Astrocyte (in vitro differentiated cells and primary cell): ENCODE results near the gene FECH. TPM values are rescaled to one million over a fixed set of nuclear protein-coding genes. Genes with fewer than 3 reads are reported as not detected.

ENCODE experiments used
- DNase-seq: peaks from one replicate; pipeline ENCODE4 v3.0.0-alpha.2; 2010; ENCODE audit warnings: low read depth
- FAIRE-seq: peaks from 2 replicates; lab custom pipeline; 2011; peaks lifted over from hg19 to GRCh38; lab: Jason Lieb, UNC
- H2AFZ ChIP-seq: 2 replicates; pipeline ENCODE4 v1.6.0; 2012; ENCODE audit warnings: low read depth, low read length, inconsistent platforms
- H3K27ac ChIP-seq: 2 replicates; pipeline ENCODE4 v1.5.1; 2011; ENCODE audit warnings: low read depth, low read length, inconsistent platforms
- H3K27me3 ChIP-seq: 2 replicates; pipeline ENCODE4 v1.6.0; 2011; ENCODE audit warnings: low read length, inconsistent platforms; ENCODE audit not compliant: insufficient read depth
- H3K36me3 ChIP-seq: 2 replicates; pipeline ENCODE4 v1.5.1; 2011; ENCODE audit warnings: low read length, inconsistent platforms; ENCODE audit not compliant: insufficient read depth
- H3K4me1 ChIP-seq: 2 replicates; pipeline ENCODE4 v1.5.1; 2011; ENCODE audit warnings: low read length, inconsistent platforms; ENCODE audit not compliant: insufficient read depth
- H3K4me2 ChIP-seq: 2 replicates; pipeline ENCODE4 v1.6.0; 2012; ENCODE audit warnings: low read length, inconsistent platforms
- H3K4me3 ChIP-seq: 2 replicates; pipeline ENCODE4 v1.5.1; 2011; ENCODE audit warnings: low read depth, mild to moderate bottlenecking, low read length, inconsistent platforms; ENCODE audit not compliant: insufficient read depth
- H3K79me2 ChIP-seq: 2 replicates; pipeline ENCODE4 v1.6.0; 2012; ENCODE audit warnings: mild to moderate bottlenecking, low read length, inconsistent platforms; ENCODE audit not compliant: insufficient read depth
- H3K9ac ChIP-seq: 2 replicates; pipeline ENCODE4 v1.6.0; 2012; ENCODE audit warnings: mild to moderate bottlenecking, low read length, inconsistent platforms
- H3K9me3 ChIP-seq: 2 replicates; pipeline ENCODE4 v1.5.1; 2012; ENCODE audit warnings: low read depth, mild to moderate bottlenecking, low read length, inconsistent platforms; ENCODE audit not compliant: insufficient read depth
- H4K20me1 ChIP-seq: 2 replicates; pipeline ENCODE4 v1.6.0; 2012; ENCODE audit warnings: low read length, inconsistent platforms; ENCODE audit not compliant: insufficient read depth
- H3K27ac Mint-ChIP-seq: one replicate; pipeline ENCODE4 v1.8.0; 2021; ENCODE audit warnings: mild to moderate bottlenecking, mixed read lengths; ENCODE audit not compliant: unreplicated experiment
- H3K27me3 Mint-ChIP-seq: one replicate; pipeline ENCODE4 v1.8.0; 2021; ENCODE audit warnings: low read depth, mixed read lengths; ENCODE audit not compliant: unreplicated experiment
- H3K36me3 Mint-ChIP-seq: one replicate; pipeline ENCODE4 v1.8.0; 2021; ENCODE audit warnings: low read depth, mixed read lengths; ENCODE audit not compliant: unreplicated experiment
- H3K4me1 Mint-ChIP-seq: one replicate; pipeline ENCODE4 v1.8.0; 2021; ENCODE audit warnings: low read depth, mixed read lengths; ENCODE audit not compliant: unreplicated experiment
- H3K4me3 Mint-ChIP-seq: one replicate; pipeline ENCODE4 v1.8.0; 2021; ENCODE audit warnings: mild to moderate bottlenecking, moderate library complexity, mixed read lengths; ENCODE audit not compliant: unreplicated experiment
- H3K9me3 Mint-ChIP-seq: one replicate; pipeline ENCODE4 v1.8.0; 2021; ENCODE audit warnings: mild to moderate bottlenecking, mixed read lengths; ENCODE audit not compliant: unreplicated experiment
- EZH2 ChIP-seq: IDR thresholded peaks from 2 replicates; pipeline ENCODE4 v1.6.1; 2012; ENCODE audit warnings: mild to moderate bottlenecking, low read length, inconsistent platforms; ENCODE audit not compliant: insufficient read depth
- total RNA-seq: library from RNA; stranded (reverse); gene quantifications from 2 replicates; pipeline ENCODE4 v1.2.1, GENCODE V29; 2021
- TF ChIP-seq, protein P1 (sequence below): IDR thresholded peaks from 2 replicates; pipeline ENCODE4 v1.5.1; 2011; ENCODE audit warnings: low read depth, mild to moderate bottlenecking, inconsistent platforms, low read length, moderate library complexity; ENCODE audit not compliant: insufficient read depth

The FECH gene
- total RNA-seq, 1 donor from 2014 or later, result 25.1 TPM

DNA sequence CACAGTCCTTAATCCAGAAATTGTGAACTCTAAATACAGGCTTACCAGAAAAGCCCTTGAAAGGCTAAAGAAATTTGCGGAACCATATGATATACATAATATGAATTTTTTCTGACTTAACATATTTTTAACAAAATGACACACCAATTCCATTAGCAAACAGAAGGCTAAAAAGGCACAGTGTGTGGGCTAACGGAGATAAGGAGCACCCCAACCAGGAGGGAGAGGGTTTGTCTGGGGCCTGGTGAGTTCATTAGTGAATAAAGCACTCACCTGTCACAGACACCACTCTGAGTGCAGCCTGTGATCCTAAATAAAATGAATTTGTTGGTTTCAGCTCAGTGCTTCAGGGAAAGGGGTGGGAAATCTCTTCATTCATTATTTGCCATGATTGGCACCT lies 2.7 kb upstream of the FECH start:
- Histone ChIP-seq H3K79me2 (no peaks in the 10 kb centered on the region), H3K36me3 (no peaks in the 10 kb centered on the region), H3K27me3 (no peaks in the 10 kb centered on the region), H3K4me2 (no peak overlapping the region), H3K9me3 (no peaks in the 10 kb centered on the region), H2AFZ (no peak overlapping the region), H3K27ac (no peak overlapping the region), H3K4me1 (peaks cover 9% of the 10 kb centered on the region), H4K20me1 (no peaks in the 10 kb centered on the region), H3K9ac (no peak overlapping the region), H3K4me3 (no peak overlapping the region)
- Mint-ChIP-seq H3K4me1 (peaks cover 6% of the 10 kb centered on the region), H3K27me3 (no peaks in the 10 kb centered on the region), H3K4me3 (no peak overlapping the region), H3K36me3 (no peaks in the 10 kb centered on the region), H3K9me3 (no peaks in the 10 kb centered on the region), H3K27ac (no peak overlapping the region)
- FAIRE-seq (no peak), DNase-seq (no peak)
- no peak for TF ChIP-seq EZH2
- TF ChIP-seq, protein P1, sequence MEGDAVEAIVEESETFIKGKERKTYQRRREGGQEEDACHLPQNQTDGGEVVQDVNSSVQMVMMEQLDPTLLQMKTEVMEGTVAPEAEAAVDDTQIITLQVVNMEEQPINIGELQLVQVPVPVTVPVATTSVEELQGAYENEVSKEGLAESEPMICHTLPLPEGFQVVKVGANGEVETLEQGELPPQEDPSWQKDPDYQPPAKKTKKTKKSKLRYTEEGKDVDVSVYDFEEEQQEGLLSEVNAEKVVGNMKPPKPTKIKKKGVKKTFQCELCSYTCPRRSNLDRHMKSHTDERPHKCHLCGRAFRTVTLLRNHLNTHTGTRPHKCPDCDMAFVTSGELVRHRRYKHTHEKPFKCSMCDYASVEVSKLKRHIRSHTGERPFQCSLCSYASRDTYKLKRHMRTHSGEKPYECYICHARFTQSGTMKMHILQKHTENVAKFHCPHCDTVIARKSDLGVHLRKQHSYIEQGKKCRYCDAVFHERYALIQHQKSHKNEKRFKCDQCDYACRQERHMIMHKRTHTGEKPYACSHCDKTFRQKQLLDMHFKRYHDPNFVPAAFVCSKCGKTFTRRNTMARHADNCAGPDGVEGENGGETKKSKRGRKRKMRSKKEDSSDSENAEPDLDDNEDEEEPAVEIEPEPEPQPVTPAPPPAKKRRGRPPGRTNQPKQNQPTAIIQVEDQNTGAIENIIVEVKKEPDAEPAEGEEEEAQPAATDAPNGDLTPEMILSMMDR, result no peak

DNA sequence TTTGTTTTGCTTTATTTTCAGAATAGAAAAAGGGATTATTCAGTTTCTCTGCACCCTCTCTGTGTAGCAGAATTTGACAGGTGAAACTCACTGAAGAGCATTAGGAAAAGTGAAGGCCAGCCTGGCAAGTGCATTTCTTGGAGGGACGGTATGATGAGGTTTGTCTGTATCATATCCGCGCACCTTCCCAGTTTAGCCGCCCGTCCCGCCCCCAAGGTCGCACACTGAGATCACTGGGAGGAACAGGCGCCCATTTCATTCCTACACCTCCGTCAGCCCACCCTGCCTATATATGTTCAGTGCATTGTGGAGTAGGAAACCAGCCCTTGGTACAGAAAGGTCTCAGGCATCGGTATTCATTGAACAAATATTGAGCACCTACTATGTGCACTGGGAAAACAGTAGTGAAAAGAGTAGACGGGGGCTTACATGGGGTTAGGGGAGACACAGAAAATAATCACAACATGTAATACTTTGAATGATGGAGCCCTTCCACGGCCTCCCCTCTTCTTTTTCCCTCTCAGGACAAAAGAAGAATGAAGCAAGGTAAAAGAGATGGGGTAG lies 678 bp upstream of the FECH start:
- H3K4me2 ChIP-seq, result peak overlapping the region; percentile 87
- FAIRE-seq, result no peak
- no peaks in the 10 kb centered on the region for H3K36me3 ChIP-seq
- no peak for DNase-seq
- H3K4me3 ChIP-seq, result peak overlapping the region; percentile 75
- peak overlapping the region; percentile 86 for H3K4me3 Mint-ChIP-seq
- peak overlapping the region; percentile 91 for H2AFZ ChIP-seq
- TF ChIP-seq, protein P1, result no peak
- no peak for TF ChIP-seq EZH2
- H3K9ac ChIP-seq, result peak overlapping the region; percentile 88
- H3K27ac ChIP-seq, result peak overlapping the region; percentile 69
- no peaks in the 10 kb centered on the region for H3K9me3 ChIP-seq
- H3K27me3 Mint-ChIP-seq, result no peaks in the 10 kb centered on the region
- H3K27me3 ChIP-seq, result no peaks in the 10 kb centered on the region
- H3K36me3 Mint-ChIP-seq, result peaks cover 4% of the 10 kb centered on the region
- H3K4me1 ChIP-seq, result peaks cover 9% of the 10 kb centered on the region
- peak overlapping the region; percentile 44 for H3K27ac Mint-ChIP-seq
- no peaks in the 10 kb centered on the region for H3K79me2 ChIP-seq
- H4K20me1 ChIP-seq, result no peaks in the 10 kb centered on the region
- no peaks in the 10 kb centered on the region for H3K9me3 Mint-ChIP-seq
- peaks cover 6% of the 10 kb centered on the region for H3K4me1 Mint-ChIP-seq

DNA sequence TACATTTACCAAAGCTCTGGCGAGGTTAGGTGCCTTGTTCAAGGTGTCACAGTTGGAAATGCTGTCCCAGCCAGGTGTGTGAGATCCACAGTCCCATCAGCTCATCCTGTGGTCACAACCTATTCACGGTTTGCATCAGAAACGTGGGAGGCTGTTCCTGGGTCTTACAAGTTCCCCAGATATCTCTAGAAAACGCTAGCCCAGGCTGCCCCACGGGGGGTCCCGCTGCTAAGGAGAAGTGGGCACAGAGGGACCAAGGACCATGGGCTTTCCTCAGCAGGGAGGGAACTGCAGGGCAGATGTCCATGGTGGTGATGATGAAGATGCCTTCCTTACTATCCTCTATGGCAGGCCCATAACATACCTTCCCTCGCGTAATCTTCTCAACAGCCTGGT lies 649 bp downstream of the FECH start:
- peaks cover 6% of the 10 kb centered on the region for H3K4me1 Mint-ChIP-seq
- Histone ChIP-seq H3K79me2 (no peaks in the 10 kb centered on the region), H3K27ac (peak overlapping the region; percentile 69), H3K27me3 (no peaks in the 10 kb centered on the region), H4K20me1 (no peaks in the 10 kb centered on the region), H3K36me3 (peaks cover 3% of the 10 kb centered on the region), H3K9me3 (no peaks in the 10 kb centered on the region), H3K4me3 (peak overlapping the region; percentile 75), H2AFZ (peak overlapping the region; percentile 91), H3K4me2 (peak overlapping the region; percentile 87), H3K9ac (peak overlapping the region; percentile 88), H3K4me1 (peaks cover 9% of the 10 kb centered on the region)
- peak overlapping the region; percentile 53 for H3K27ac Mint-ChIP-seq
- H3K9me3 Mint-ChIP-seq, result no peaks in the 10 kb centered on the region
- H3K4me3 Mint-ChIP-seq, result peak overlapping the region; percentile 88
- DNase-seq (no peak), FAIRE-seq (no peak)
- peaks cover 4% of the 10 kb centered on the region for H3K36me3 Mint-ChIP-seq
- H3K27me3 Mint-ChIP-seq, result no peaks in the 10 kb centered on the region
- TF ChIP-seq EZH2, result no peak
- TF ChIP-seq, protein P1, result no peak
